NCI-H2107 (cell line): ENCODE results near the gene MYH10.

ENCODE experiments used
- DNase-seq: peaks from one replicate; lab custom pipeline; 2025; lab: John Stamatoyannopoulos, UW

MYH10 gene

DNA sequence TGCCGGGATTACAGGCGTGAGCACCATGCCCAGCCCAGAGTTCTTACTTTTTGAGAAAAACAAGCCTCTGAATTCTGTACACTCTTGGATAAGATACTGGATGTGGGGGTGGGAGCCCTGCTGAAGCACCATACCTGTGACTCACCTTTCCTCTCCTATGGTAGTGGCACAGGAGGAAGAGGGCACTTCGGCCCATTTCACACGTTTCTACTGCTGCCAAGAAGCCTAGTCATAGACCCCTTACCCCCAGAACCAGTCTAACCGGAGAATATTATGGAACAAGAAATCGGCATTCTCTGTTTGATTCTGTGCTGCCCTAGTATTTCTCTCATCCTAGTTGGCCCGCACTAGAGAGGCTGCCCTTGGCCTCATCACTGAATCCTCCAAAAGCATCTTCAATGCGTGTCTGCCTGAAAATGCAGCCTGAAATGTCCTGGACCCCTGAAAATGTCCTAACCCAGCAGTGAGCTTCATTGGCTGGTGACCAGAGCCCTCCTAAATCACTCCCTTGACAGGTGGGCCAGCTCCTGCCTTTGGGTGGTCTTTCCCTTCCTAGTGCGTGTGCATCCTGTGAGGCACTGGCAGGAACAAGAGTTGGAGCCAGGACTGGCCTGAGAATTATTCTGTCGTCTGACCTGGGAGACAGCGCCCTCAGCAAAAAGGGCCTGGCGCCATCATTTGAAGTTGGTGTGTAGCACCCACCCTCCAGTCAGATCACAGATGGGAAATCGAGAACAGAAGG, 156.9 kb downstream of the MYH10 start:
- DNase-seq = no peak

GRCh38 chr17:8472663-8473062, 157.9 kb downstream of the MYH10 start:
- DNase-seq = no peak

DNA sequence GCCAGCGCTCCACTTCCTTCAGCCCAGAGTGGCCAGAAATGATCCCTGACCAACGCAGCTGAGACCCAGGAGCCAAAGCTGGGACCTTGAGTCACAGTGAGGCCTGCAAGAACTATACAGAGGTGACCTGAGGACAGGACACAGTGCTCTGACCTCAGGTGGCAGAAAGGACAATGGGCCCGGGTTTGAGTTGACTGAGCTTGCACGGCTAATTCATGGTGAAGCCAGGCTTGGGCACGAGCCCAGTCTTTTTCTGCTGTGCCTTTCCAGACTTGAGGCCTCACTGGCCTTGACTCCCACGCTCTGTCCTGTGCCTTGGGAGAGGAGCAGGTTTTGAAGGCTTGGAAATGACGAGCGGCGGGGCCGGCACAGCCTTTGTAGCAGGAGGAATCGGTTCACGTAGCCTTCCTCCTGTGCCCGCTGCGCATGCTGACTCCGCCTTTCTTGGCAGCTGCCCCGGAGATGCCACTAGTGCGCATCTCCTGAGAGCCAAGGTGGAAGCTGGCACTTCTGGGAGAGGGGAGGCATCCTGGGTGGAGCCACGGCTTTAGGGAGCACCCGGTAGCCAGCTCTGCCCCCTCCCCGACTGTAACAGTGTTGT, 160.0 kb downstream of the MYH10 start:
- peak; percentile 46 for DNase-seq

- no peak for DNase-seq
Measured at GRCh38 chr17:8469964-8470363, 160.6 kb downstream of the MYH10 start.

- DNase-seq = no peak
Measured at GRCh38 chr17:8468980-8469379, 161.5 kb downstream of the MYH10 start.

DNA sequence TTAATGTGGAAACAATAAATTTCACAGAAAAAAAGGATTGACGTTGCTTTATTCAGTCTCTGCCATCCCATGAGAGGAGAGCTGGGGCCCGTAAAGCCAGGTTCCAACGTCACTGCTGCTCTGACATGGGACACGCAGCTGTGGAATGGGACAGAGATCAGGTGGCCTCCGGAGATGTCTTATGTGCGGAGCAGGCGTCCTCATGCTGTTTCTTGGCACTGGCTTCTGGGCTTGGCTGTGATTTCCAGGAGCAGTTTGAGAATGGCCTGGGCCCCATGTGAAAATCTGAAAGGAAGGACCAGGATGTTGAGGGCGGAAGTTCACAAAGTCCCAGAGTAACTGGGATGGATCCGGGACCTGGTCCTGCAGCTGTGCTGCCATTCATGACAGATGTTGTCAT, 162.4 kb downstream of the MYH10 start:
- no peak for DNase-seq

DNA sequence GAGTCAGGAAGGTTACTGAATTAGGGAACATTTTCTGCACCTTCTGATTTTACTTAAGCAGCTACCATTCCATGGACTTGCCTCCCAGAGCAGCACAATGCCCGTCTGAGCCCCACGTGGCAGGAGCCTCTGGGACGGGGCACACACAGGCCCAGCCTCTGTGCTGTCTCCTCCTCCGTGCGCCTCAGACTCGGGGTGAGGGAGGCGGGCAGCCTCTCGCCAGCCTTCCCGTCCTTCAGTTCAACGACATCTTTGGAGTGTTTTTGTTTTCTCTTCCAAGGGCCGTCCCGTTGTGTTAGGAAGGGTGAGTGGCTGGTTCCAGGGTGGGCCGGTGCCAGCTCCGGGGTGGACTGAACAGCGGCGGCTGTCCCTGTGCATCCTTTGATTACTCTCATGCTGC, 163.0 kb downstream of the MYH10 start:
- no peak for DNase-seq

GRCh38 chr17:8466873-8467272, 163.7 kb downstream of the MYH10 start:
- DNase-seq = no peak

GRCh38 chr17:8466456-8466855, 164.1 kb downstream of the MYH10 start:
- DNase-seq = no peak

- DNase-seq = no peak
Measured at GRCh38 chr17:8465759-8466158, 164.8 kb downstream of the MYH10 start.

DNA sequence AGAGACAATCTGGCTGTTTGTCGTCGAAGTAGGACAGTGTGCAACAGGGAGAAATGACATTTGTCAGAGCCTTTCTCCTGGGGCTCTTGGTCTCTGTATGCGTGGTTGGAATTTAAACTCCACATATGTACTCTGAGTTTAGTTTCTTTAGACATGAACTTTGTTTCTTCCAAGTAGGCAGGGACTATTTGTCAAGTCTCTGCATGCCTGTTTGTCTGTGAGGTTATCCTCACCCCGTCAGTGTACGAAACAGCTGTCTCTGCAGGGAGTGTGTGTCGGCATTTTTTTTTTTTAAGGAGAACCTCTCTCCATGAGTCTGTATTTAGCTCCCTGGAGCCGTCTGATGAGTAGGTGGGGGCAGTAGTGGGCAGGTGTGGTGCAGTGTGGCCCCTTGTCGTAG, 165.2 kb downstream of the MYH10 start:
- no peak for DNase-seq

DNA sequence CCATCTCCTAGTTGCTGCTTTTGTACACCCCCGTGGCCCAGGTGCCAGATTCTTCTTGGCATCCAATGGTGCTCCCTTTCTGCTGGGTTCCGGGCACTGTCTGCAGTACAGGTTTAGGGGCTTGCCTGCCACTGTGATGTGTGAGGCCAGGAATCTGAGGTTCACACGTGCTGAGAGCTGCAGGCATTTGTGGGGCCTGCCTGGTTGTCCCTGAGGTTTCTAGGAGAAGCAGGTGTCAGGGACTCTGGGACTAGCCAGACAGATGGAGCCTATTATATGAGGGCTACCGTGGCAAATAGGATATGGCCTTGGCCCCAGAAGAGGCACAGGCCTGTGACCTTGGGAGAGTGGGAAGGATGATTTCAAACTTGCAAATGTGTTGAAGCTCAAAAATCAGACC, 165.6 kb downstream of the MYH10 start:
- no peak for DNase-seq

GRCh38 chr17:8463099-8463498, 167.4 kb downstream of the MYH10 start:
- no peak for DNase-seq

- DNase-seq = no peak
Measured at GRCh38 chr17:8462564-8462963, 168.0 kb downstream of the MYH10 start.

- no peak for DNase-seq
Measured at GRCh38 chr17:8459831-8460230, 170.7 kb downstream of the MYH10 start.

DNA sequence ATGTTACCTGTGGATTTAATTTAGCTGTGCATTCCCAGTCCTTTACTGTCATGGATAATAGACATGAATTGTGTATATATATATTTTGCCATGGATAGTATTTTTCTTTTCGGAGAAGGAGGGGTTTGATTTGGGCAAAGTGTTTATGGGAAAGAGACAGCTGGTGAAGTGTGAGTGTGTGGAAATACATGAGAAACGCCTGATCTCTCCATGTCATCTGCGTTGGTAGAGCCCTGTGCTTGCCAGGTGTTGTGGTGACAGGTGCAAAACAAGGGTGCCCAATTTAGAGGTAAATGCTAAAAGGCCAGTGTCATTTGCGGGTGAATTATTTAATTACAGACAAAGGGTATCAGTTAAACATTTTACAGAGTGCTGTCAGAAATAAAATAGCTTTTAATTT, 171.4 kb downstream of the MYH10 start:
- DNase-seq = no peak

- DNase-seq = no peak
Measured at GRCh38 chr17:8458128-8458527, 172.4 kb downstream of the MYH10 start.

- no peak for DNase-seq
Measured at GRCh38 chr17:8455665-8456209, 174.8 kb downstream of the MYH10 start.

GRCh38 chr17:8453326-8453725, 177.2 kb downstream of the MYH10 start:
- no peak for DNase-seq

- DNase-seq = no peak
Measured at GRCh38 chr17:8451933-8452614, 178.5 kb downstream of the MYH10 start.

DNA sequence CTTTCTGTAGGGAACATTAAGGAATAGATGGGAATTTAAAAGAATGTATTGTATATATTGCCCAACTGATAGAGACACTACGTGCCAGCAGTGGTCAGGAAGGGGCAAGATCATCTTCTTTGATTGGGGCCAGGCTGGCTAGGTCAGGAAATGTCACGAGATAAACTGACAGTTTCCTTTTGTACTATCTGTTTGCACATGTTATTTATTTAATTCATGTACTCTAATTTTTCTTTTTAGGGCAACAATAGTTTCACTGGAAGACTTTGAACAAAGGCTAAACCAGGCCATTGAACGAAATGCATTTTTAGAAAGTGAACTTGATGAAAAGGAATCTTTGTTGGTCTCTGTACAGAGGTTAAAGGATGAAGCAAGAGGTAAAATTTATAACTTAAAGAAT, 182.2 kb downstream of the MYH10 start:
- DNase-seq = no peak

DNA sequence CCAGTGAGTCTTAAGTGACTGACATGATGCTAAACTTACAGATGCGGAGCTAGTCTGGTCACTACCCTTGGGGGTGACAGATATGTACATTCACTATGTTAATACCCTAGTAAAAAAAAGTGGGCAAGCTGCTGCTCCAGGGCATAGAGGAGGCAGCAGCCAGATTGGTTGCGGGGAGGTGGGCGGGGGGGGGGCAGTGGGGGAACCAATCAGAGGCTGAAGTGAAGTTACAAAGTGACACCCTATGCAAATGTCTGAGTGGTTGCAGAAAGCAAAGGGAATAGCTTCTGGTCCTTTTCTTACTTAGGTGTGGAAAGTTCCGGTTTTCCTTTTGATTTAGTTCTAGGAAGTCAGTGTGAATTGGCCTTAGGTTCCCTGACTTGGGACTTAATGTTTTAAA, 182.7 kb downstream of the MYH10 start:
- DNase-seq = no peak

DNA sequence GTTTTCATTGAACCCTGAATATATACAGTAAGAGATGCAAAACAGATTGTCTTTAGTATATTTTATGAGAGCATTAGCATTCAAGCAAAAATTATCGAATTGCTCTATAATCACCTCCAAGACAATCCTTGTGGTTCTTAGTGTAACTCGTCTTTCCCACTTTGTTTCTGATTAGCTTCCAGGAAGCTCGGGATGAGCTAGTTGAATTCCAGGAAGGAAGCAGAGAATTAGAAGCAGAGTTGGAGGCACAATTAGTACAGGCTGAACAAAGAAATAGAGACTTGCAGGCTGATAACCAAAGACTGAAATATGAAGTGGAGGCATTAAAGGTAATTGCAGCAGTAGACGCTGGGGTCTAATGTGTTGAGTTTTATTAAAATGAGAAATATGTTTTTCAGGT, 185.0 kb downstream of the MYH10 start:
- DNase-seq = no peak
